Mucosa of rectum (tissue), 2 donors: Measurements from ENCODE around the gene KANK4.
A peak's percentile ranks its signal among the peaks of the same experiment; 100 is the strongest.

Source experiments
- H3K27ac ChIP-seq, 2 donors: one replicate each; pipeline ENCODE4 v1.7.0; 2013; ENCODE audit warnings: inconsistent platforms in 2 of 2, low read depth in 2 of 2, low read length in 2 of 2
- H3K27me3 ChIP-seq, 2 donors: one replicate each; pipeline ENCODE4 v1.7.0; 2013; ENCODE audit warnings: low read length in 2 of 2; ENCODE audit not compliant: control insufficient read depth in 2 of 2, insufficient read depth in 2 of 2
- H3K36me3 ChIP-seq, 2 donors: one replicate each; pipeline ENCODE4 v1.7.0; 2013; ENCODE audit warnings: low read length in 2 of 2; ENCODE audit not compliant: control insufficient read depth in 2 of 2, insufficient read depth in 2 of 2
- H3K4me1 ChIP-seq, 2 donors: one replicate each; pipeline ENCODE4 v1.7.0; 2013; ENCODE audit warnings: low read length in 2 of 2, mild to moderate bottlenecking in 1 of 2; ENCODE audit not compliant: control insufficient read depth in 2 of 2, insufficient read depth in 2 of 2
- H3K4me3 ChIP-seq, 2 donors: one replicate each; pipeline ENCODE4 v1.7.0; 2013; ENCODE audit warnings: low read length in 2 of 2
- H3K9ac ChIP-seq, 2 donors: one replicate each; pipeline ENCODE4 v1.7.0; 2013; ENCODE audit warnings: low read length in 2 of 2, low read depth in 1 of 2, mild to moderate bottlenecking in 1 of 2
- H3K9me3 ChIP-seq, 2 donors: one replicate each; pipeline ENCODE4 v1.7.0; 2013; ENCODE audit warnings: low read length in 2 of 2; ENCODE audit not compliant: control insufficient read depth in 2 of 2
- donor health status: healthy.
- donor health status: Normal muscosa, but diverticular disease.

The KANK4 gene

DNA sequence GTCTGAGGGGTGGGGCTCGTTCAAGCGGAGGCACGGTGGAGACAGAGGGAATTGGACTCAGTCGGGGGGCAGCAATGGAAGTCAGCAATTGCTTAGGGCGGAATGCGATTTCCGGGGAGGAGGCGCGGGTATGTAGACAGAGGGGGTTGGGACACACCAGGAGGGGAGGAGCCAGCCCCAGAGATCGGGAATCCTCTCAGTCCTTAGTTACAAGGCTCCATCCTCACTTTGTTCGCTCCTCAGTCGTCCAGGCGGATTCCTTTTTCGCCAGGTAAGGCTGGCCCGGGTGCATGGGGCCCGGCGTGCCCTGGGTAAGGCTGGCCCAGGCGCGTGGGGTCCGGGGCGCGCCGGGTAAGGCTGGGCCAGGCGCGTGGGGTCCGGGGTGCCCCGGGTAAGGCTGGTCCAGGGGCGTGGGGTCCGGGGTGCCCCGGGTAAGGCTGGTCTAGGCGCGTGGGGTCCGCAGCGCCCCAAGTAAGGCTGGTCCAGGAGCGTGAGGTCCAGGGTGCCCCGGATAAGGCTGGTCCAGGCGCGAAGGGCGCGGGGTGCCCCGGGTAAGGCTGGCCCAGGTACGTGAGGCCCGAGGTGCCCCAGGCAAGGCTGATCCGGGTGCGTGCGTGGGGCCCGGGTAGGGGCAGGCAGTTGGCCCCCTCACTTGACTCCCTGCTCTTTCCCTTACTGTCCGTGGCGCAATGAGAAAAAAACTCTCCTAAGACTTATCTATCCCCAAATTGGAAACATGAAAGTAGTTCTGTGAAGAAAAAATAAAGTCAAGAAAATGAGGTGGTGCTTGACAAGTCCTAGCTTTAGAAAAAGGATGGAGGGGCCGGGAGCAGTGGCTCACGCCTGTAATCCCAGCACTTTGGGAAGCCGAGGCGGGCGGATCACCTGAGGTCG lies 124.3 kb downstream of the KANK4 start, which contains the start of gene L1TD1:
L1TD1 (plus strand) TSS at position 199 of the 894 bp plus-strand sequence. CDS start 11,780 bp downstream, outside the sequence.
- no peaks in the 10 kb centered on the region for H3K36me3 ChIP-seq
- peak within 1 kb of the TSS in 1 of 2 donors; percentile 59 for H3K9ac ChIP-seq
- no peaks in the 10 kb centered on the region for H3K9me3 ChIP-seq
- H3K4me3 ChIP-seq: peak within 1 kb of the TSS; percentile 62 to 63
- peak within 1 kb of the TSS in 1 of 2 donors; percentile 23 for H3K27ac ChIP-seq
- no peaks in the 10 kb centered on the region for H3K27me3 ChIP-seq
- no peaks in the 10 kb centered on the region for H3K4me1 ChIP-seq

DNA sequence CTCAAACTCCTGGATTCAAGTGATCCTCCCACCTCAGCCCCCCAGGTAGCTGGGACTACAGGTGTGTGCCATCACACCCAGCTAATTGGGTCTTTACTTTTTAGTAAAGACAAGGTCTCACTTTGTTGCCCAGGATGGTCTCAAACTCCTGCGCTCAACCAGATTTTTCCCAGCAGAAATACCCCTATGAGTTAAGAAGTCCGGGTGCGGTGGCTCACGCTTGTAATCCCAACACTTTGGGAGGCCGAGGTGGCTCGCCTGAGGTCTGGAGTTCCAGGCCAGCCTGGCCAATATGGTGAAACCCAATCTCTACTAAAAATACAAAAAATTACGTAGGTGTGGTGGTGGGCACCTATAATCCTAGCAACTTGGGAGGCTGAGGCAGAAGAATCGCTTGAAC lies 131.1 kb downstream of the KANK4 start:
- Histone ChIP-seq H3K4me3 (no peak overlapping the region), H3K4me1 (peaks cover 0 to 2% of the 10 kb centered on the region in 2 donors), H3K9ac (no peak overlapping the region), H3K27me3 (no peaks in the 10 kb centered on the region), H3K27ac (no peak overlapping the region), H3K9me3 (no peaks in the 10 kb centered on the region), H3K36me3 (no peaks in the 10 kb centered on the region)

DNA sequence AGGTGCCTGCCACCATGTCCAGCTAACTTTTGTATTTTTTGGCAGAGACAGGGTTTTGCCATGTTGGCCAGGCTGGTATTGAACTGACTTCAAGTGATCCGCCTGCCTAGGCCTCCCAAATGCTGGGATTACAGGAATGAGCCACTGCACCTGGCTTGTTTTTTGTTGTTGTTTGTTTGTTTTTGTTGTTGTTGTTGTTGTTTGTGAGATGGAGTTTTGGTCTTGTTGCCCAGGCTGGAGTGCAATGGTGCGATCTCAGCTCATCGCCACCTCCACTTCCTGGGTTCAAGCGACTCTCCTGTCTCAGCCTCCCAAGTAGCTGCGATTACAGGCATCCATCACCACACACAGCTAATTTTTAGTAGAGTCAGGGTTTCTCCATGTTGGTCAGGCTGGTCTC lies 131.7 kb downstream of the KANK4 start:
- Histone ChIP-seq H3K27me3 (no peaks in the 10 kb centered on the region), H3K9me3 (no peaks in the 10 kb centered on the region), H3K9ac (no peak overlapping the region), H3K36me3 (no peaks in the 10 kb centered on the region), H3K4me1 (peaks cover 0 to 6% of the 10 kb centered on the region in 2 donors), H3K4me3 (no peak overlapping the region), H3K27ac (no peak overlapping the region)
